GM21390 (cell line): Measurements from ENCODE around the gene LRRC28.

Experiments used
- ATAC-seq: cut with Tn5 transposase; IDR thresholded peaks from one replicate; pipeline ENCODE4 v1.9.1; 2021; ENCODE audit not compliant: unreplicated experiment

Gene LRRC28

GRCh38 chr15:99249270-99249841 lies 1.9 kb upstream of the LRRC28 start, which contains the start of gene TTC23:
Gene TTC23, minus strand, starts transcription at chr15:99249581. Its CDS starts 20,869 bp downstream, at chr15:99228712.
- no peak for ATAC-seq

- ATAC-seq, result no peak
Measured at GRCh38 chr15:99250001-99250400, 1.3 kb upstream of the LRRC28 start.

- no peak for ATAC-seq
Measured at GRCh38 chr15:99250494-99250856, 806 bp upstream of the LRRC28 start.

GRCh38 chr15:99252326-99252725 lies 1.0 kb downstream of the LRRC28 start:
- no peak for ATAC-seq

GRCh38 chr15:99253381-99254090 lies 2.3 kb downstream of the LRRC28 start:
- no peak for ATAC-seq

GRCh38 chr15:99257107-99257750 lies 5.9 kb downstream of the LRRC28 start:
- ATAC-seq, result no peak

GRCh38 chr15:99264125-99264524 lies 12.8 kb downstream of the LRRC28 start:
- ATAC-seq, result no peak

GRCh38 chr15:99265541-99266070 lies 14.3 kb downstream of the LRRC28 start:
- ATAC-seq, result no peak

- ATAC-seq, result no peak
Measured at GRCh38 chr15:99267957-99268356, 16.7 kb downstream of the LRRC28 start.

- ATAC-seq, result no peak
Measured at GRCh38 chr15:99268431-99268830, 17.1 kb downstream of the LRRC28 start.

- ATAC-seq, result no peak
Measured at GRCh38 chr15:99273801-99274200, 22.5 kb downstream of the LRRC28 start.

GRCh38 chr15:99275061-99275460 lies 23.8 kb downstream of the LRRC28 start:
- no peak for ATAC-seq

GRCh38 chr15:99275525-99276128 lies 24.3 kb downstream of the LRRC28 start:
- peak; percentile 50 for ATAC-seq

GRCh38 chr15:99279290-99279689 lies 28.0 kb downstream of the LRRC28 start:
- ATAC-seq, result no peak

GRCh38 chr15:99279827-99280226 lies 28.5 kb downstream of the LRRC28 start:
- ATAC-seq, result no peak

- ATAC-seq, result no peak
Measured at GRCh38 chr15:99282121-99282520, 30.8 kb downstream of the LRRC28 start.

GRCh38 chr15:99282586-99282985 lies 31.3 kb downstream of the LRRC28 start:
- ATAC-seq, result no peak

- no peak for ATAC-seq
Measured at GRCh38 chr15:99283717-99284116, 32.4 kb downstream of the LRRC28 start.

GRCh38 chr15:99291643-99292042 lies 40.4 kb downstream of the LRRC28 start:
- no peak for ATAC-seq

- ATAC-seq, result no peak
Measured at GRCh38 chr15:99295840-99296239, 44.6 kb downstream of the LRRC28 start.

GRCh38 chr15:99296386-99296785 lies 45.1 kb downstream of the LRRC28 start:
- no peak for ATAC-seq

- ATAC-seq, result no peak
Measured at GRCh38 chr15:99303907-99304306, 52.6 kb downstream of the LRRC28 start.
